Measurements from ENCODE around the gene TRPM3.
"Not testable (repeated sequence)": the region's sequence is repeated elsewhere in the genome, so short reads cannot be mapped to it uniquely, and the experiment has no call there.

Gene TRPM3

DNA sequence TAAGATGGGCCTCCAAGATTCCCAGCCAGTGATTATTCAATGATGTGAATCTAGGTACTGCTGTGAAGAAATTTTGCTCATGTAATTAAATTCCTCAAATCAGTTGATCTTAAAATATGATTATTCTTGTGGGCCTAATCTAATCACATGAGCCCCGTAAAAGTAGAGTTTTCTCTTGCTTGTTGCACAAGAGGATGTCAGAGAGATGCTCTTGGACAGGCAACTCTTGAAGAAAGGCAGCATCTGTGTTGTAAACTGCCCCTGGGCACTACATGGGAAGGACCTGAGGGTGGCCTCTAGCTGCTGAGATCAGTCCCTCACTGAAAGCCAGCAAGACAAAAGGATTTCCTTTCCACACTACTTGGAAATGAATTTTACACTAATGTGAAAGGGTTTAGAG is 132.9 kb downstream of the TRPM3 start:
- no peak for DNase-seq

DNA sequence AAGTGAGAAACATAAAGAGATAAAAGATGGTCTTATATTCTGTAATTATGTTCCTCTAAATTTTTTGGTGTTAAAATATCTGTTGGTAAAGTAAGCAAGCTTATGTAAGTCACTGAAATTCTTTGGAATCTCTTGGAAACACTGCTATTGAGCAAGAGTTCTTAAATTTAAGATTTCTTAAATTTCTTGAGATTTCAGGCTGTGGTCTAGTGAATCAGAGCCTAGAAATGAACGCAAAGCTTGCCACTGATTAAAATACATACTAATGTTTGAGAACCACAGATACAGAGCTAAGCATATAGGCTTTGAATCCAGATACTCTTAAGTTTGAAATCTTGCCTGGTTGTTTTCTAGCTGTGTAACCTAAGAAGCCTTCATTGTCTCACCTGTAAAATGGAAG is 133.4 kb downstream of the TRPM3 start:
- DNase-seq, result peak; percentile 84

DNA sequence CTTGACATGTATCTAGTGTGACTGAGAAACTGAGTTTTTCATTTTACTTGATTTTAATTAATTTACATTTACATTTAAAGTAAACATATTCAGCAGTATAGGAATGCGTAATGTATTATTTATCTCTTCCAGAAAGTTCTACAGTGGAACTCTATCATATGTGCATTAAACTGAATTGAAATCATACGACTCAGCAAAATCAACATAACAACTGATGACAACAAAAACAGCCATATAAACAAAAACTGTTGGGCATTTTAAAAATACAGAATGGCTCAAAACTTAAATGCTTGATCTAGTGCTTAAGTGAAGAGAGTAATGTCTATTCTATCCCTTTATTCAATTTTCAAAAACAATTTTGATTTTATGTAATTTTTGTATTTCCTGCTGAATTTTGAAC is 134.4 kb downstream of the TRPM3 start:
- DNase-seq, result no peak

GRCh38 chr9:70983723-70984295 is 137.6 kb downstream of the TRPM3 start:
- no peak for DNase-seq

DNA sequence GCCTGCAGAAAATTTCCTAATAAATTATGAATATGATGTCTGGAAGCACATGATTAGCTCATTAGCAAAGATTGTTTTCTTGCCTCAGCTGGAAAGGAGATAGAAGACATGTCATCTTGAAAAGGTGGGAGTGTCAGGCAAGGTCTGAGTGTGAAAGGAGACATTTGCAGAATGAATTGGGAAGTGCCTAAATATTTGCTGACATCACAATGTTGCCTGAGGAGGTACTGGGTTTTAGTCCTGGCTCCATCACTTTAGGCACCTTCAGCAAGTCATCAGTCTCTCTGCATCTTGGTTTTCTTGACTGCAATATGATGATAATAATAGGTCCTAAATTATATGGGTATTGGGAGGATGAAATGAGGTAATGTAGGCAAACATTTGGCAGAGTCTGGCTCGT is 140.1 kb downstream of the TRPM3 start:
- no peak for DNase-seq

DNA sequence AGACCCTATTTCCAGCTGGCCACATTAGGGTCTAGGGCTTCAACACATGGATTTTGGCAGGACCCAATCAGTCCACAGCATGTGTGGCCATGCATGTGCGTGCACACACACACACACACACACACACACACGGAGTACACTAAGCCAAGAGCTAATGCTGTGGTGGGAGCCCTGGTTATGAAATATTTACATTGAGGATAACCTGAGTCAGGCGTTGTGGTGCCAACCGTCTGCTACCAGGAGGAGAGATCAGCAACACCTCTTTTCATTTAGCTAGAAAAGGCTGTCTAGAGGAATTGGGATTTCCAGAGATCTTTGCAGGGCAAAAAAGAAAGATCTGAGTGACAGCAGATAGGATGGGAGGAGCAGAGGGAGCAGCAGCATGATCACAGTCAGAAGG is 141.5 kb downstream of the TRPM3 start:
- DNase-seq, result peak; percentile 42

DNA sequence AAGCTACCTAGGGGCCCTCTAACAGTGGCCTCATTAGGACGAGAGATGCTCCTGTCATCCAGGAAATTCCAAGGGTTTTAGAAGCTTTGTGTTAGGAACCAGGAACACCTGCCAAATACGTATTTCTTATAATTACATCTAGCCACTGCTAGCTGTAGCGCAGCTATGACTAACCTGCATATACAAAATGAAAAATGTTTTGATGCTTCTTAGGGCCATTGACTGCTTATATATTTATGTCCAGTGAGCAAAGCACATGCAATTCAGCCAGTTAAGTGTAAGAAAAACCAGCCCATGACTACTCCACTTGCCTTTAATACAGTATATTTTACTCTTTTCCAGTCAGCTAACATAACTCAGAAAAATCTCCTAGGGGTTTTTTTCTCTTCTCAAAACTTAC is 143.3 kb downstream of the TRPM3 start:
- no peak for DNase-seq

DNA sequence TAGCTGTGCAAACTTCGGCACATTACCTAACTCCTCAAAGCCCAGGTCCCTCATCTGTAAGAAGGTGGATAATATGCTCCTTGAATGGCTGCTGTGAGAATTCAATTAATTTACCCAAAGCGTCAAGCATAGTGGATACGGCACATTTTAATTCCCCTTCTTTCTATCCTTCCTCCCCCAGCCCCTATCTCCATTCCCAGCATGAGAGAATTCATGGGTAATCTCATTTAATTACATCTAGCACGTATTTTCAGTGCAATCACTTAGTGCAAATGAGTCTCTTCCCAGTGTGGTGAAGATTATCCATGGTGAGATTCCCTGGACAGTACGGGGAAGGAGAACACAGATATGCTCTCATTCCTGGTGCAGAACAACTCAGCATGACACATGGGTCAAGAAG is 145.6 kb downstream of the TRPM3 start:
- DNase-seq, result no peak

DNA sequence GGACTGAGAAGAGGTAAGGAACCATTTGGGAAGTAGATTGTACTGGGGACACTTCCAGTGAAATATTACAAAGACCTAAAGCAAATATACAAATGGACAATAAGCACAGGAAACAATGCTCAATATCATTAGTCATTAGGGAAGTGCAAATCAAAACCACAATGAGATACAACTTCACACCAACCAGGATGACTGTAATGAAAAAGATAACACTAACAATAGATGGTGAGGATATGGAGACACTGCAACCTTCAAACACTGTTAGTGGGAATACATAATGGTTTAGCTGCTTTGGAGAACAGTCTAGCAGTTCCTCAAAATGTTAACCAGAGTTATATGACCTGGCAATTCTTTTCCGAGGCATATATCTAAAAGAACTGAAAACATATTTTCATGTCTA is 149.7 kb downstream of the TRPM3 start:
- no peak for DNase-seq

DNA sequence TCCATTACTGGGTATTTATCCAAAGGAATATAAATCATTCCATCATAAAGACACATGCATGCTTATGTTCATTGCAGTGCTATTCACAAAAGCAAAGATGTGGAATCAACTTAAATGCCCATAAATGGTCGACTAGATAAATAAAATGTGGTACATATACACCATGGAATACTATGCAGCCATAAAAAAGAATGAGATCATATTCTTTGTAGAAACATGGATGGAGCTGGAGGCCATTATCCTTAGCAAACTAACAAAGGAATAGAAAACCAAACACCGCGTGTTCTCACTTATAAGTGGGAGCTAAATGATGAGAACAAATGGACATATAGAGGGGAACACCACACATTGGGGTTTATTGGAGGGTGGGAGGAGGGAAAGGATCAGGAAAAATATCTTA is 155.0 kb downstream of the TRPM3 start:
- DNase-seq, result not testable (repeated sequence)

DNA sequence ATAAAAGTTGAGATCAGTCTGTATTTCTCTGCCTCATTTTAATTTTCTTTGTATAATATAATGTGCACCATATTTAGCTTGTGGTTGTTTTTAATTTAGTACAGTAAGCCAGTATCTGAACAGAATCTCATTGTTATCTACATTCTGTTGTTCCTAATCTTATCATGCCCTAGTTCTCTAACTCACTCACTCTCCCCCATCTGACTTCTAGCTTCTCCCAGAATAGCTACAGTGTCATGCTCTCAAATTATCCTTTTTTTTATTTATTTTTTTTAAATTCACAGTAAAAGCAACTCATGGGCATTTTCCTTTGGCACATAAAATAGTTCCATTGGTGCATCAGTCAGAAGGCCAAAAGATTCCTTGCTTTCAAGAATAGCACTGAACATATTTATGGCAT is 156.6 kb downstream of the TRPM3 start:
- DNase-seq, result no peak

GRCh38 chr9:70963554-70963953 is 157.9 kb downstream of the TRPM3 start:
- no peak for DNase-seq

- peak; percentile 34 for DNase-seq
Measured at GRCh38 chr9:70962761-70963440, 158.5 kb downstream of the TRPM3 start.

- DNase-seq, result no peak
Measured at GRCh38 chr9:70959366-70959765, 162.1 kb downstream of the TRPM3 start.

- no peak for DNase-seq
Measured at GRCh38 chr9:70954596-70955143, 166.8 kb downstream of the TRPM3 start.

GRCh38 chr9:70954126-70954525 is 167.3 kb downstream of the TRPM3 start:
- peak; percentile 96 for DNase-seq

DNA sequence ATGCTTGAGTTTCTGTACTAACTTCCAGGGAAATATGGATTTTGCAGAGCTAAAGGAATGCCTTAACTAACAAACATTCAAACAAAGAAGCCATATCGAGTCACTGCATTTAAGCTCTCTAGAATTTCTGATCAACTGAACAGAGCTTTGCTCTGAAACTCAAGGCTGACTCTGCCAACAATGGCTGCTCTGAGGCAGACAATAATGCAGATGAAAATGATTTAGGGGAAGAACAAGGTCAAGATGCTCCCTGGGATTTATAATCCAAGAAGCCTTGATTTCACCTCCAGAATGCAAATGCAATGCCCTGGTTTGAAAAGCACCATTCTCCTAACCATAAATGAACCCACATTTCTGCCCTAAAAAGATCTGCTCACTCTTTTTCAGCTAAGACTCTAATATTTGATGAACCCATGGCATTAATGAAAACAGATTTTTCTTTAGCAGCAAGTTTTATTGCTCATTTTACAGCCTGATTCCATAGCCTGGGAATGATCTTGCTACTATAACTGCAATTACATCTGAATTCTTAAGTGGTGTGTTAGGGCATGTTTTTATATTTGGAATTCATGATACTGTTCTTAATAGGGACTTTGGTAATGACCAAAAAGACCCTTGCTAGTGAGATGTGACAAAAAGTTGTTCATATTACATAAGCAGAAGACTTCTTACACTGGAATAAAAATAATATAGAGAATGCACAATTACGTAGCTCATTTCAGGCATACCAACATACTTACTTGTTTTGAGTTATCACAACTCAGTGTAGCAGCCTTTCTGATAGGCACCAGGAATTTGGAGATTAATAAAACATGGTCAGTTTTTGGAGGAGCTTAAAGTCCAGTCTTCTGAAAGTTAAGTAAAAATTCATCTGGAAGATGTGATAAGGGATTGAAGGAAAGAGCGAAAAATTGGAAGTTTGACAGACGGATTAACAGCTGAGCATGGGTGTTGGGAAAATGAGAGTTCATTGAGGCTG is 169.4 kb downstream of the TRPM3 start:
- peak; percentile 26 for DNase-seq

DNA sequence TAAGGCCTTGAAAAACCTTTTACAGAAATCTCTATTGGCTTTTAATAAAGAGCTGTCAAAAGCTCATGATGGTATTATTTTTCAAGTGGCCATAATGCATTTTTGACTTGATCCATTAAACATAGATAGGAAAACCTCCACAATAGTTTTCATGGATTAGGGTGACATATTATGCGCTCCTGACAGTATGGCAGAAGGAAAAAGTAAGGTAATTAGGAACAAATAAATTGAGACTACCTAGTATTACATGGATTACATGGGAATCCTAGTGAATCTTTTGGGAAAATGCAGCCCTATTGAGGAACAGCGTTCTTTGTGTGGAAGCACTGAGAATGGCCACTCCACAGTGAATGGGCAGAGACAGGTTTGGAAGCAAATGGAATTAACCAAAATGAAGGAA is 171.2 kb downstream of the TRPM3 start:
- no peak for DNase-seq

DNA sequence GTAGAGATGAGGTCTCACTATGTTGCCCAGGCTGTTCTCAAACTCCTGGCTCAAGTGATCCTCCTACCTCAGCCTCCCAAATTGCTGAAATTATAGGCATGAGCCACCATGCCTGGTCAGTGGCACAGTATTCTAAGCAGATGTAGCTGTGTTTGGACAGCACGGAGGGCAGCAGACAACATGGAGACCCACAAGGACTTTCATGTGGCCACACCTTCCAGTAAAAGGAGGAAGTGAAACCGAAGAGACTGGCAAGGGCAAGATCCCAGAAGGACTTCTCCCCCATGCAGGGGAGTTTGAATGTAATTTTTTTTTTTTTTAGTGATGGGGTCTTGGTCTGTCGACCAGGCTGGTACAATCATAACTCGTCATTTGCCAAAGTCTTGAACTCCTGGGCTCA is 172.2 kb downstream of the TRPM3 start:
- DNase-seq, result no peak

- DNase-seq, result no peak
Measured at GRCh38 chr9:70948744-70949143, 172.7 kb downstream of the TRPM3 start.

- no peak for DNase-seq
Measured at GRCh38 chr9:70947511-70947910, 173.9 kb downstream of the TRPM3 start.

DNA sequence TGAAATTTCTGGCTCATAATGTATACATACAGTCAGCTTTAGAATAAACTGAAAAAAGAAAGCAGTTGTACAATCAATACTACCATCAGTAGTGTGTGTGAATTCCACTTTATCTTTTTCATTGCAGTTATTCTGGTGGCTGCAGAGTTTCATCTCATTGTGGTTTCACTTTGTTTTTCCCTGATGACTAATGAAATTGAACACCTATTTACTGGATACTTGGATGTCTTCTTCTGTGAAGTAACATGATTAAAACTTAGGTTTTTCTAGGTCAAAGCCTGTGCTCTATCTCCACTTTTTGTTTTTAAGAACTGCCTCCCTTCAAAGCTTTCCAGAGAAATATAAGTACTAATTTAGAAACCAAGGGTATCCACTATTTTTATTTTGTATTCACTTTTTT is 174.3 kb downstream of the TRPM3 start:
- peak; percentile 37 for DNase-seq

DNA sequence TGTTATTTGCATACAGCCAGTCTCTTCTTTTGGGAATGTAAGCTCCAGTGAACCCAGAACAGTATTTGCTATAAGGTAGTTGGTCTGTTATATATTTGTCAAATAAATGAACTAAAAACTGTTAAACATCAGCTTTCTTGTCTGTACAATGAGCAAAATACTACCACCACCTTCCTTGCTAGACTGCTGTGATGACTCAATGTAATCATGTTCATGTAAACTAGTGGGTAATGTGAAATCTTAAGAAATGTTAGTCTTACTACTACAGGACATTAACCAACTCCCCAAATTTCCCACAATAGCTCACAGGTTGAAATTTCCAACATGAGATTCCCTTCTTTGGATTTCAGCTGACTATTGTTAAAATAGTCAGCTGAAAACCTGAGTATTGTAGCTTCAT is 176.1 kb downstream of the TRPM3 start:
- no peak for DNase-seq

GRCh38 chr9:70941191-70941590 is 180.2 kb downstream of the TRPM3 start:
- no peak for DNase-seq

All from fibroblast of skin of right biceps (primary cell).